A375 (cell line): ENCODE data around the gene NETO2. TPM values are rescaled to one million over a fixed set of nuclear protein-coding genes. Genes with fewer than 3 reads are reported as not detected.

Experiments used
- total RNA-seq: library from RNA; depleted of rRNA; stranded (reverse); fragments of >200 nt; shearing (Covaris generic); gene quantifications from 2 replicates; pipeline ENCODE4 v1.2.3, GENCODE V29; 2014; rRNA removed

The NETO2 gene
- total RNA-seq = 28.0 and 28.7 TPM in 2 replicates

DNA sequence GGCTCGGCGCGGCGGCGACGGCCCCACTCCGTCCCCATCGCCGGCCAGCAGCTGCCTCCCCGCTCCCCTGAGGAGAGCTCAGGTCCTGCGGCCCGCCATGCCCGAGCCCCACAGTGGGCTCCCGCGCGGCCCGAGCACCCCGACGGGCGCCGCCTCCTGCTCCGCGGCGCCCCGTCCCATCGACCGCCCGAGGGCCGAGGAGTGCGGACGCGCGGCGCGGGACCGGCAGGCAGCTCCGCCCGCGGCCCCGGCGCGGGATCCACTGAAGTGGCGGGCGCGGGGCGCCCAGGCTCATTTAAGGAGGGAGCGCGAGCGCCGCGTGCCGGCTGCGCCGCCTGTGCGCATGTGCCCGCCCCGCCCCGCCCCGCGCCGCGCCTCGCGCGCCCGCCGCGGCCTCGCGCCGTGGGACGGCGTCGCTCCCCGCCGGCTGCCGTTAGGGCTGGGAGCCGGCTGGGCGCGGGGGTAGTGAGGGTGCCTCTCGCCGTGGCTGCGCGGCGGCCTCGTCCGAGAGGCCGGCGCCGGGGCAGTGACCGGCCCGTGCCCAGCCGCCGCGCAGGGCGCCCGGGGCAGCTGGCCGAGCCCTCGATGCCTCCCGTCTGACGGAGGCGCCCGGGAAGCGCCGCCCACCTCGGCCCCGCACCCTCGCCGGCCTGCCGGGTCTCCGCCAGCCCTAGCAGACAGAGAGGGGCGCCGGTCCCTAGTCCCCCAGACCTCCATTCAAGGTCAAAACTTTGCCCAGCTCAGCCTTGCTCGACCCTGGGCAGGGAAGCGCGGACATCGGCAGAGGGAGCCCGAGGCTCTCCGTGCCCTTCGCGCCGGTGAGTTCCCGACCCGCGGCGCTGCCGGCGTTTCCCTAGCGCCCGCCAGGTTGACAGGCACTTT is at the start of gene NETO2:
Gene NETO2, minus strand, starts transcription at position 269 of the 882 bp plus-strand sequence. CDS start 333 bp downstream, outside the sequence.

Other genes with a start within 250 kb of the NETO2 start
- 67.6 and 71.7 TPM in 2 replicates for gene DNAJA2, start 170.3 kb downstream of the NETO2 start, total RNA-seq